Right cardiac atrium (tissue), 5 donors: ENCODE data around the gene SND1. TPM values are rescaled to one million over a fixed set of nuclear protein-coding genes. Genes with fewer than 3 reads are reported as not detected.
A peak's percentile ranks its signal among the peaks of the same experiment; 100 is the strongest.

Experiments used
- ATAC-seq, 2 donors: fragments of 200-7000 bp; cut with Tn5 transposase; one replicate each; pipeline versions ENCODE4 v1.8.0 to v1.9.1; 2020; ENCODE audit warnings: moderate library complexity in 2 of 2, mild to moderate bottlenecking in 1 of 2
- DNase-seq, 3 donors: peaks; one replicate each; pipeline ENCODE4 v3.0.0-alpha.2; 2020
- H3K27ac ChIP-seq: one replicate; pipeline ENCODE4 v1.5.1; 2013; ENCODE audit warnings: mild to moderate bottlenecking, low read length, control low read depth, moderate library complexity
- H3K27me3 ChIP-seq: one replicate; pipeline ENCODE4 v1.6.1; 2013; ENCODE audit not compliant: control insufficient read depth, insufficient read depth
- H3K4me1 ChIP-seq: one replicate; pipeline ENCODE4 v1.6.1; 2013; ENCODE audit warnings: low read length; ENCODE audit not compliant: control insufficient read depth, insufficient read depth
- H3K4me3 ChIP-seq: one replicate; pipeline ENCODE4 v1.5.1; 2013; ENCODE audit warnings: low read length, control low read depth
- H3K9me3 ChIP-seq: one replicate; pipeline ENCODE4 v1.6.1; 2013; ENCODE audit warnings: low read length; ENCODE audit not compliant: control insufficient read depth
- WGBS: extraction: QIAGEN DNeasy Blood & Tissue Kit; methylation state at CpG from one replicate; pipeline ENCODE4 v1.1.7; 2013; 5-methylcytosine and 5-hydroxymethylcytosine counted together
- intact Hi-C, 4 donors: fragments of 100-400 bp; cut with DNase I; formaldehyde crosslinking; loops; one replicate each; pipeline versions ENCODE4 v1.11.0 to v1.14.0; 2022 to 2023
- polyA plus RNA-seq: library from polyadenylated mRNA; stranded (reverse); fragments of 200-250 nt; gene quantifications from one replicate; pipeline ENCODE4 v1.2.3, GENCODE V29; 2013
- total RNA-seq, 4 donors: library from RNA; stranded (reverse); fragmentation: NEBNext Ultra II Directional; extraction: Animal tissue kit (Norgen Biotek cat#: 25700); gene quantifications; one replicate each; pipeline ENCODE4 v1.2.1, GENCODE V29; 2021
- donor health status: healthy with polysubstance abuse.
- donor health status: DM: no; HTN: yes; CAD: no.
- donor health status: DM: no; HTN: no; CAD: no.
- donor health status: DM: no; HTN: yes; CAD: no; lungs with severe emphysema.
- donor health status: DM: yes; HTN: yes; CAD: no.

SND1 gene
- total and polyA plus RNA-seq, 5 donors, result 50.0 to 107 (median 89.3) TPM

DNA sequence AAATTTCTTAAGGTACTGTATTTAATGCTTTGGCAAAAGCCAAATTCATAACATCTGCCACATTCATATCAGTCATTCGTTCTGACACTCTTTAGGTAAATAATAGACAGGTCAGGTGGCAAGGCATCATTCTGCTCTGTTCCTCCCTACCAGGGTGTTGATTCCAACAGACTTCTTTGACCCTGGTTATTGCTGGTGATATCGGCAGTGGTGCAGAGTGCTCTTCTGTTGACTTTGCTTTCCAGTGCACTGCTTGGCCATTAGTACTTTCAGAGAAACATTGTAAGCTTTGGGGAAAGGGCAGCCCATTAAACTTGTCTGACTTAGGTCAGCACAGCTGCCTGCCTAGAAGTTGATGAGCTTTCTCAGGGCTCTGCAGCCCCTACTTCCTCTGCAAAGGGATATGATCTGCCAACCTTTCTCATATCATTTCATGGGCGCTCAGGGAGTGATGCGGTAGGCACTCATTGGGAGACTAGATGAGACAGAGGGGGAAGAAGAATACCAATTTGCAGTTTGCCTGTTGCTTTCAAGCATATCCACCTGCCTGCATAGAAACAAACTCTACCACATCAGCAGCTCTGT, 240.0 kb downstream of the SND1 start:
- DNase-seq, result peak in 1 of 3 donors; percentile 17
- Histone ChIP-seq H3K9me3 (no peaks in the 10 kb centered on the region), H3K27ac (no peak overlapping the region), H3K27me3 (no peaks in the 10 kb centered on the region), H3K4me3 (no peak overlapping the region), H3K4me1 (peaks cover 12% of the 10 kb centered on the region)
- whole genome bisulfite sequencing, result 85% methylated on average over 4 of the region's 4 CpGs
- ATAC-seq, result no peak
- intact Hi-C loops, result no loop called here

DNA sequence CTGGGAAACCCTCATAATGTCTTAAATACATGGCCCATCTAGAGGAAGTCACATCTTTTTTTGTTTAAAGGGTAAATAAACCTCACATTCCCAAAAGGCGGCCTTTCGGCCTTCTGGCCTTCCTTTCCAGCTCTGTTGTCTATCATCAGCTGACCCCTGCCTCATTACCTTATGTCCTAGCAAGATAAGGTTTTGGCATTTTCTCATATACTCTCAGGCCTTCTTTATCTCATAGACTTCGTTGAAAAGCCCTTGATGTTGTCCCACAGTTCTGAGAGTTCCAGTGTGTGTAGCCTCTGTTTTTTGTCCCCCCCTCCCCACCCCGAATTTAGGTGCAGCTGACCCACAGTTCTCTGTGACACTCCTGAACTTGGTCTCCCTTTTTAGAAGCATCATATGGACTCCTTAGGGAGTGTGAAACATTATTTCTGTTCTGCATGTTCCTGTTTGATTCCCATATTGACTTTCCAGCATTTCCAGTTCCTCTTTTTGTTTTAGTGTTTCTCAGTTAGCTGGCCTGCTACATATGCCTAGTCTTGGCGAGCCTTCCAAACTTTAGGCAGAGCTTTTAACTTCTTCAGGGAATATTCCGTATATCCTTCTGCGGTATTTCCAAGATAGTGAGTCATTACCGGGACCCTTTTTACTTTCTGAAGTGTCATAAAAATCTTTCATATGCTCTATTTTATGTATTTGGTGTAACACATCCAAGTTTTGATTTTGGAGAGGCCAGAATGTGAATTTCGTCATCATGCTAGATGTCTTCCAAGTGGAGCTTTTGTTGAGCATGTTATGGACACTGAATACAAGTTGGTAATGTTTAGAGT, 240.7 kb downstream of the SND1 start:
- no peaks in the 10 kb centered on the region for H3K9me3 ChIP-seq
- intact Hi-C loops, result no loop called here
- peaks cover 12% of the 10 kb centered on the region for H3K4me1 ChIP-seq
- ATAC-seq (peak in 1 of 2 donors; percentile 25), DNase-seq (no peak)
- WGBS, result 67% methylated on average over 9 of the region's 9 CpGs
- no peaks in the 10 kb centered on the region for H3K27me3 ChIP-seq
- H3K27ac ChIP-seq, result no peak overlapping the region
- no peak overlapping the region for H3K4me3 ChIP-seq

DNA sequence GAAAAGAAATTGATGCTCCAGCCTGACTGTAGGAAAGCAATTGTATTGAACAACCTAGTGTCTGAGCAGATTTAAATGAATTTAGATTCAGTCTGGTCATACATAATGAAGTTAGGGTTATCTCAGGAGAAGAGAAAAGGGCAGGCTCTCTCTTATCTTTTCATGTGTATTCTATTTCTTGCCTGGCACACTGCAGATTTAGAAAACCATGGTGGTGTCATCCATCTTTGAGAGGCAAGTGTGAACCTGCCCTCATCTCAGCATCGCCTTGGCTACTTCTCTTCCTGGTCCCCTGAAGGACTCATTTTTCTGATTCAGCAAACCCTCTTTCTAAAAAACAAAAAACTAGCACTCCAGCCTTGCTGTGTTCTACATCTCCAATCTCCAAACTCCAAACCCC, 241.6 kb downstream of the SND1 start:
- Histone ChIP-seq H3K9me3 (no peaks in the 10 kb centered on the region), H3K27me3 (no peaks in the 10 kb centered on the region), H3K4me1 (peaks cover 9% of the 10 kb centered on the region), H3K27ac (no peak overlapping the region), H3K4me3 (no peak overlapping the region)
- ATAC-seq (no peak), DNase-seq (no peak)
- WGBS, result 95% methylated on average over 1 of the region's 1 CpG
- intact Hi-C loops, result no loop called here

DNA sequence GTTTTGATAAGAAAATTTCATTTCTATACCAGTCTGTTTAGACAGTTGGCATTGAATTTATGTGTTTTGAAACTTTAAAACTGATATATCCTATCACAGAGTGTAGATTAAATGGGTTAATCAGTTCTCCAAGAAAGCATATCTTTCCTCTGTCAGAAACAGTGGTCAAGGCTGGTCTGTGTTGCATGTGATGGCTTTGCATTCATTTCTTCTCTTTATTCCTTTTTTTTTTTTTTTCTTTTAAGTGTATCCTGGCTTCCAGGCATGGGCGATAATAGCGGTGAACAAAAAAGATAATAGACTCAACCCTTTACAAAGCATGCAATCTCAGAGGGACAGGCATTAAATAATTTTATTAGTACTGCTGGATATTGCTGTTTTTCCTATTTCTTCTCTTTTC, 242.6 kb downstream of the SND1 start:
- H3K27ac ChIP-seq, result no peak overlapping the region
- no peaks in the 10 kb centered on the region for H3K9me3 ChIP-seq
- H3K27me3 ChIP-seq, result no peaks in the 10 kb centered on the region
- DNase-seq (no peak), ATAC-seq (no peak)
- no peak overlapping the region for H3K4me3 ChIP-seq
- 86% methylated on average over 2 of the region's 2 CpGs for WGBS
- peaks cover 9% of the 10 kb centered on the region for H3K4me1 ChIP-seq
- intact Hi-C loops, result no loop called here

DNA sequence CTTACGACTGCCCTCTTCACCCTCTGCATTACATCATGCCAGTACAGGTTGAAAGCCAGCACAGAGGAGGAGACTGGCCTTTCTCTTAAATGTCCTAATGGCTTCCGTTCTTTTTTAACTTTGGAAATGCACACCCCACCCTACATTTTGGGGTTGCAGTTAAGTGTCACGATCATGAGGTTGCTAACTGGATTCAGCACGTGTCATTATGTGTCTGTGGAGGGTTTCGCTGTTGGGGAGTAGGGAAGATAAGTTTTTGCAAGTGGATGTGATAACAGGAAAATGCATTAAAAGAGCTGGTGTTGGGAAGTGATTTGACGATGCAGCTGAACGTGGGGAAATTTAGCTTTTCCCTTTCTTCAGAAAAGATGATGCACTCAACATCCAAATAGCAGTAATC, 243.4 kb downstream of the SND1 start:
- H3K4me1 ChIP-seq, result peaks cover 9% of the 10 kb centered on the region
- ATAC-seq (no peak), DNase-seq (no peak)
- intact Hi-C loops, result no loop called here
- WGBS, result 77% methylated on average over 7 of the region's 7 CpGs
- no peaks in the 10 kb centered on the region for H3K27me3 ChIP-seq
- H3K9me3 ChIP-seq, result no peaks in the 10 kb centered on the region
- H3K4me3 ChIP-seq, result no peak overlapping the region
- H3K27ac ChIP-seq, result no peak overlapping the region

DNA sequence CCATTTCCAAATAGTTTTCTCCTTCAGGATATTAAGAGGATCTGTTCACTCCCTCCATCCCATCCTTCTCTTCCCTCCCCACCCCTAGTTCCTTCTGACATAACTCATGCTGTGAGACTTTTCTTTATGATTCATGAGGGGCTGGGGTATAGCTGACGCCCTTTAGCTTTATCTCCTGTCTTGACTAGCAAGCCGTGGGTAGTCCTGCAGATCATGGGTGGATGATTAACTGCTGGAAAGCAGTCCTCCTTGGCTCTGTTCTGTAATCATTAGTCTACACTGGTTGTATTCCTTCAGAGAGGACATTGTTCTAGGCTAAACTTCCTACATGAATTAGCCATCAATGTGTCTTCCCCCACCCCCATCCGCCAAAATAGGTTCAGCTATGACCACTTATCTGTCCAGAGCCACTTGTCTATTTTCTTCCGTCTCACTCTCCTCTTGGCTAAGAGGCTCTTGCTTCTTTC, 243.9 kb downstream of the SND1 start:
- DNase-seq (no peak), ATAC-seq (no peak)
- Histone ChIP-seq H3K9me3 (no peaks in the 10 kb centered on the region), H3K27ac (no peak overlapping the region), H3K27me3 (no peaks in the 10 kb centered on the region), H3K4me1 (peaks cover 7% of the 10 kb centered on the region), H3K4me3 (no peak overlapping the region)
- intact Hi-C loops, result no loop called here
- WGBS, result 61% methylated on average over 4 of the region's 4 CpGs

DNA sequence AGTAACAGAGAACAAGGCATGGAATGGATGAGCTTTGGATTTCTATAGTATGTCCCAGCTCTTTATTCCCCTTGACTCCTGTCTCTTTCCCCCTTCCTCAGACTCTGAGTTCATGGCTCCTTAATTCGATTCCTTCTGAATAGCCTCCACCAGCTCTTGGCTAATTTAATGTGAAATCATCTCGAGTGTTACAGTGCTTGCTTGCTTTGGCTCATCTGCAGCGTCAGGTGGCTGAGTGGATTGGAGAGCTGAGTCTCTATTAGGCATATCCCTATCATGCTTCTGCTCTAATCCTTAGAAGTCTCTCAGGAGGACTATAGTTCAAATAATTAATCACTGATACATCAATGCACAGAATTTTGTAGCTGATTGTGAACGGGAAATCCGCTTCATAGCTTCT, 244.7 kb downstream of the SND1 start:
- H3K9me3 ChIP-seq, result no peaks in the 10 kb centered on the region
- intact Hi-C loops, result no loop called here
- DNase-seq (peak in 1 of 3 donors; percentile 34), ATAC-seq (no peak)
- H3K4me1 ChIP-seq, result peaks cover 7% of the 10 kb centered on the region
- WGBS, result 78% methylated on average over 5 of the region's 5 CpGs
- H3K27ac ChIP-seq, result no peak overlapping the region
- no peaks in the 10 kb centered on the region for H3K27me3 ChIP-seq
- no peak overlapping the region for H3K4me3 ChIP-seq

DNA sequence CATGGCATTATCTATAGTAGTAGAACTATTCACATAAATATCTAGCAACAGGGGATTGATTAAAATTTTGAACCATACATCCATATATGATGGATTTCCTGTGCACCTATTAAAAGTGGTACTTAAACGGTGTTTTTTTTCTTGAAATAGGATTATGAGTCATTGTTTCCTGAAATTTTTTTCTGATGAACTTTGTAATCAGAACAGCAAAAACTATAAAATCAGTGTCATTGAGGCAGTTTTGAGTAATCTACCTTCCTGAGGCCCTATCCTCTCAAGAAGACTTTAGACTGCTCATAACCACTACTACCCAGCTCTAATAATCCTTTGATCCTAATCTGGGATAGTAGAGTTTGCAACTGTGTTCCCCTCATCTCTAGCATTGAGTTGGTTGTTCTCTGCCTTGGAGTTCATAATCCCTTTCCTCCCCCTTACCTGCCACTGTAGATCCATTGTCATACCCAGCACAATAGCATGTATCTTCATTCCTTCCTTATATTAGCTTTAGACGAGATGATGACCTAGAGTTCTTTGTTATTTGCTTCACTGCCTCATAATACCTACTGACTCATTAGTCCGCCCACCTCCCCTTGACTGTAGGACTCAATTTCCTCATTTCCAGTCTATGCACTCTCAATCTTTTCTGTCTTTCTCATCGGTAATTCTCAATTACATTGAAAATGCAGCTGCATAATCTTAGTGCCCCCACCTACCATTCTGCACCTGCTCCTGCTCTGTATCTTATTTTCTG, 245.9 kb downstream of the SND1 start:
- Histone ChIP-seq H3K27ac (no peak overlapping the region), H3K4me1 (peaks cover 3% of the 10 kb centered on the region), H3K4me3 (no peak overlapping the region), H3K9me3 (no peaks in the 10 kb centered on the region), H3K27me3 (no peaks in the 10 kb centered on the region)
- 85% methylated on average over 4 of the region's 4 CpGs for WGBS
- intact Hi-C loops, result no loop called here
- DNase-seq (no peak), ATAC-seq (no peak)

DNA sequence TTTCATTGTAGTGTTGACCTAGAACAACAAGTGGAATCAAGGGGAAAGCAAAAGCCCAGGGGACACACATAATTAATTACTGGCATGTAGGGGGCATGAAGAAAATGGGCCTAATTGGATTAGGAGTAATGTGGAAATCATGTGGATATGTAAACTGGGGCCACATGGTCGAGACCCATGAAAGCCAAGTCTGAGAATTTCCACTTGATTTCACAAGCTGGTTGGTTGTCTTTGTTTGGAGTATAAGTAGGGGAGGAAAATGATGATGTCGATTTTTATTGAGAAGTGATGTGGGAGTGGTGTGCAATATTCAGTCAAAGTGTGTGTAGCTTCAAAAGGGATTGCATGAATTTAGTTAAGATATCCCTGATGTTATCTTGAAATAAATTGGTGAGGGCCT, 247.4 kb downstream of the SND1 start:
- Histone ChIP-seq H3K27me3 (no peaks in the 10 kb centered on the region), H3K9me3 (no peaks in the 10 kb centered on the region), H3K4me3 (no peak overlapping the region), H3K4me1 (peaks cover 3% of the 10 kb centered on the region), H3K27ac (no peak overlapping the region)
- DNase-seq (no peak), ATAC-seq (no peak)
- intact Hi-C loops, result no loop called here
- 95% methylated on average over 2 of the region's 2 CpGs for WGBS

DNA sequence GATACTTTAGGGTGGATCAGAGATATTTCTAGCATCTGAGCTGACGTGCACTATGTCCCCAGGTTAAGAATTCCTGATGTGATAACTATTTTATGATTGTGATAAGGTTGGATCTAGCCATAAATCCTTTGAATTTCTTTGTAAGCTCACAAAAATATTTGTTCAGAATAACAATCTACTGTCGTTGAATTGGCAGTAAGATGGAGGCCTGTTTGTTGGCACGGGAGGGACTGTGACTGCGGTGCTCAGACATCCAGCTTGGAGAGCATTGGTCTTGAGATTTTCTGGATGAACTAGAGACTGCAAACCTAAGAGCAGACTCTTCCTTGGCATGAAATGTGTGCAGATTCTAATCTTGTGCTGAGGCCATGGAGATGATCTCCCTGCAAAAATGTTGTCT, 248.1 kb downstream of the SND1 start:
- Histone ChIP-seq H3K27ac (no peak overlapping the region), H3K9me3 (no peaks in the 10 kb centered on the region), H3K4me1 (peaks cover 5% of the 10 kb centered on the region), H3K4me3 (no peak overlapping the region), H3K27me3 (no peaks in the 10 kb centered on the region)
- DNase-seq (no peak), ATAC-seq (no peak)
- intact Hi-C loops, result no loop called here
- 76% methylated on average over 4 of the region's 4 CpGs for WGBS
